ENCODE results near the gene PCTP. TPM values are rescaled to one million over a fixed set of nuclear protein-coding genes. Genes with fewer than 3 reads are reported as not detected.

Gene PCTP
- total RNA-seq, 4 donors from 2014 or later, result 8.6 to 581 (median 35.0) TPM

GRCh38 chr17:55743103-55743679 is 7.7 kb upstream of the PCTP start:
- no peak overlapping the region for H3K4me3 ChIP-seq
- no peaks in the 10 kb centered on the region for H3K36me3 ChIP-seq
- H3K9me3 ChIP-seq, result no peaks in the 10 kb centered on the region
- 38 to 54% methylated on average over 3 of the region's 3 CpGs for WGBS, 2 donors (ENCODE audit: low coverage in 1 of 2)
- intact Hi-C loops (cut with DNase I; ENCODE audit: low total_unique reads) (no loop called here), in situ Hi-C loops (cut with MboI; ENCODE audit: low pct_ligation_motif_present in 1 of 4, low pct_unique_long_range_greater_than_20kb in 1 of 4, low sequenced_read_pairs in 3 of 4) (no loop called here)
- DNase-seq, result peak; percentile 57
- no peak for TF ChIP-seq CTCF (IDR thresholded peaks at IDR 0.05)
- TF ChIP-seq POLR2A (IDR thresholded peaks at IDR 0.05), result no peak
- no peak for TF ChIP-seq EP300 (IDR thresholded peaks at IDR 0.05; ENCODE audit: low read depth)
- no peak for TF ChIP-seq POLR2AphosphoS5 (IDR thresholded peaks at IDR 0.05)
- H3K4me1 ChIP-seq, result no peaks in the 10 kb centered on the region
- no peaks in the 10 kb centered on the region for H3K27me3 ChIP-seq
- H3K27ac ChIP-seq, result no peak overlapping the region

- in situ Hi-C loops (cut with MboI; ENCODE audit: low pct_ligation_motif_present in 1 of 4, low pct_unique_long_range_greater_than_20kb in 1 of 4, low sequenced_read_pairs in 3 of 4), result no loop called here
- no peak for DNase-seq
- H3K36me3 ChIP-seq, result no peaks in the 10 kb centered on the region
- no peak overlapping the region for H3K27ac ChIP-seq
- TF ChIP-seq EP300 (IDR thresholded peaks at IDR 0.05; ENCODE audit: low read depth) (no peak), CTCF (IDR thresholded peaks at IDR 0.05) (no peak), POLR2AphosphoS5 (IDR thresholded peaks at IDR 0.05) (no peak), POLR2A (IDR thresholded peaks at IDR 0.05) (no peak)
- H3K4me1 ChIP-seq, result no peaks in the 10 kb centered on the region
- intact Hi-C loops (cut with DNase I; ENCODE audit: low total_unique reads), result no loop called here
- H3K27me3 ChIP-seq, result no peaks in the 10 kb centered on the region
- WGBS, 2 donors (ENCODE audit: low coverage in 1 of 2), result 100% methylated on average over 1 of the region's 1 CpG
- H3K9me3 ChIP-seq, result no peaks in the 10 kb centered on the region
- H3K4me3 ChIP-seq, result no peak overlapping the region
Observed at GRCh38 chr17:55745258-55745657, 5.6 kb upstream of the PCTP start.

- no peak for DNase-seq
- intact Hi-C loops (cut with DNase I; ENCODE audit: low total_unique reads) (no loop called here), in situ Hi-C loops (cut with MboI; ENCODE audit: low pct_ligation_motif_present in 1 of 4, low pct_unique_long_range_greater_than_20kb in 1 of 4, low sequenced_read_pairs in 3 of 4) (no loop called here)
- TF ChIP-seq CTCF (IDR thresholded peaks at IDR 0.05) (no peak), EP300 (IDR thresholded peaks at IDR 0.05; ENCODE audit: low read depth) (no peak), POLR2A (IDR thresholded peaks at IDR 0.05) (no peak), POLR2AphosphoS5 (IDR thresholded peaks at IDR 0.05) (no peak)
- no peak overlapping the region for H3K27ac ChIP-seq
- no peaks in the 10 kb centered on the region for H3K36me3 ChIP-seq
- no peaks in the 10 kb centered on the region for H3K27me3 ChIP-seq
- 84 to 89% methylated on average over 1 of the region's 1 CpG for WGBS, 2 donors (ENCODE audit: low coverage in 1 of 2)
- H3K9me3 ChIP-seq, result no peaks in the 10 kb centered on the region
- no peak overlapping the region for H3K4me3 ChIP-seq
- peaks cover 0 to under 1% (median 0%) of the 10 kb centered on the region in 4 donors for H3K4me1 ChIP-seq
Observed at GRCh38 chr17:55746466-55746865, 4.4 kb upstream of the PCTP start.

- peaks cover 3 to 8% (median 7%) of the 10 kb centered on the region in 4 donors for H3K4me1 ChIP-seq
- no peaks in the 10 kb centered on the region for H3K36me3 ChIP-seq
- intact Hi-C loops (cut with DNase I; ENCODE audit: low total_unique reads) (no loop called here), in situ Hi-C loops (cut with MboI; ENCODE audit: low pct_ligation_motif_present in 1 of 4, low pct_unique_long_range_greater_than_20kb in 1 of 4, low sequenced_read_pairs in 3 of 4) (no loop called here)
- no peak overlapping the region for H3K4me3 ChIP-seq
- H3K27ac ChIP-seq, result no peak overlapping the region
- WGBS, 2 donors (ENCODE audit: low coverage in 1 of 2), result 37 to 55% methylated on average over 2 to 3 of the region's 3 CpGs
- TF ChIP-seq POLR2AphosphoS5 (IDR thresholded peaks at IDR 0.05) (no peak), EP300 (IDR thresholded peaks at IDR 0.05; ENCODE audit: low read depth) (no peak), POLR2A (IDR thresholded peaks at IDR 0.05) (no peak), CTCF (IDR thresholded peaks at IDR 0.05) (no peak)
- no peaks in the 10 kb centered on the region for H3K27me3 ChIP-seq
- no peaks in the 10 kb centered on the region for H3K9me3 ChIP-seq
- no peak for DNase-seq
Observed at GRCh38 chr17:55747209-55747608, 3.6 kb upstream of the PCTP start.

Data from transverse colon (tissue), 4 donors.